Stimulated activated CD4-positive, alpha-beta T cell treated with anti-CD3 and anti-CD28 coated beads, Interleukin-12 subunit alpha, Interleukin-12 subunit beta, amount 100 ng/mL, for 48 hours (primary cell): ENCODE results near the gene KLF9.

Experiments used
- DNase-seq, 3 donors: peaks; one replicate each; pipeline ENCODE4 v3.0.0-alpha.2; 2020; ENCODE audit warnings: low read depth in 2 of 3, low spot score in 1 of 3

The KLF9 gene

DNA sequence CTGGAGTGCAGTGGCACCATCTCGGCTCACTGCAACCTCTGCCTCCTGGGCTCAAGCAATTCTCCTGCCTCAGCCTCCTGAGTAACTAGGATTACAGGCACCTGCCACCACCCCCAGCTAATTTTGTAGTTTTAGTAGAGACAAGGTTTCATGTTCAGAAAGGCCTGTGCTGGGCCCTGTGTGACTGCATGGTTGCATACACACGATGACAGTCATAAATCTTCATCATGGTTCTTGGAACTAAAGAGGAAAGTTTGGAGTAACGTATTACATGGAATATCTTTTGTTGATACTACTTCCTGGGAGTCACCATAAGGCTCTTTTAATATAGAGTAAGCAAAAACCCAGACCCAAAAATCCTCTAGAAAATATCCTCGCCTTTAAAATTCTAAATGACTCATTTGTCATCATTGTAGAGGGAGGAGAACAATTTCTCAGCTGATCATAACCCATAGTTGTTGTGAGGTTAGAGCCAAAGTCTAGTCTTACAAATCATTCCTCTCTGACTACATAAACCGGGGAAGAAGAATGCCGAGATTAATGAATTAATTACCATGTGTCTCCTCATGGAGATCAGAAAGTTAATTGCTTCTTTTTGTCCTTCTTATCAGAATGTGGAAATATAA lies 47.0 kb downstream of the KLF9 start:
- no peak for DNase-seq

DNA sequence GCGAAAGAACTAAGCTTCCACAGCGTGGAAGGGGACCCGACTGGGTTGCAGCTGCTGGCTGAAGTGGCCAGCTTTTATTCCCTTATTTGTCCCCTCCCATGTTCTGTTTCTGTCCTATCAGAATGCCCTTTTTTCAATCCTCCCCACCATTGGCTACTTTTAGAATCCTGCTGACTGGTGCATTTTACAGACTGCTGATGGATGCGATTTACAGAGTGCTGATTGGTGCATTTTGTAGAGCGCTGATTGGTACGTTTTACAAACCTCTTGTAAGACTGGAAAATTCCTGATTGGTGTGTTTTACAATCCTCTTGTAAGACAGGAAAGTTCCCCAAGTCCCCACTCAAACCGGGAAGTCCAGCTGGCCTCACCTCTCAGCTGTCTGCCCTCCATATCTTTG lies 50.7 kb downstream of the KLF9 start:
- DNase-seq, result no peak

DNA sequence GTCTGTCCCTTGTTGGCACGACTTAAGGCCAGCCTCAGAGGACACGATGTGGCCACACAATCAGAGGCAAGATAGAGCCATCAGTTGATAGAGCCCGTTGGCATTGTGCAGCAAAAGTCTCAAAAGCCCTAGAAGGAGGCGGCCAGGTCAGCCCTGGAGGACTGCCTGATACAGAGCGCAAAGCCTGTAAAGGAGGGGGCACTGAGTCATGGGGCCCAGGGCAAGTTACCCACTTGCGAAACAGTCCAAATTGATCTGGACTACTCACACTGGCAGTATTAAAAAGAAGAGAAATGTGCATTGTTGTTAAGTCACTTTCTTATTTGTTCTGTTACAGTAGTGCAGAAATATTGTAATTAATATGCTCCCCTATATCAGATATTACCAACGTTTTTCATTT lies 51.5 kb downstream of the KLF9 start:
- no peak for DNase-seq

DNA sequence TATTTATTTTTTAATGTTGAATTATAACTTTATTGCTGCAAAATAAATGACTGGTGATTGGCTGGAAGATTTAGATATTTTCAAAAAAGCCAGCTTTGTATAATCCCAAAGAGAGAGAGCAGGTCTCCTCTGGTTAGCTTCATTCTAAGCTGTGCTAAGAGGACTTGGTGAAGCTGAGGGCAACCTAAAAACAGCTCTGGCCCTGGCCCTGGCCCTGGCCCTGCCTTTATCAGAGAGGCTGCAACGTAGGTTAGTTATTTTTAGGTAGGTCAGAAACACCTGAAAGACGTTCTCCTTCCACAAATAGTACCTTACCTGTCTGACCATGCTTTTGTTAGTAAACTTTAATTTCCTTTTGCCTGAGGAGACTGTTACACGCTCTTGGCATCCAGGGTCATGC lies 58.7 kb downstream of the KLF9 start:
- no peak for DNase-seq

DNA sequence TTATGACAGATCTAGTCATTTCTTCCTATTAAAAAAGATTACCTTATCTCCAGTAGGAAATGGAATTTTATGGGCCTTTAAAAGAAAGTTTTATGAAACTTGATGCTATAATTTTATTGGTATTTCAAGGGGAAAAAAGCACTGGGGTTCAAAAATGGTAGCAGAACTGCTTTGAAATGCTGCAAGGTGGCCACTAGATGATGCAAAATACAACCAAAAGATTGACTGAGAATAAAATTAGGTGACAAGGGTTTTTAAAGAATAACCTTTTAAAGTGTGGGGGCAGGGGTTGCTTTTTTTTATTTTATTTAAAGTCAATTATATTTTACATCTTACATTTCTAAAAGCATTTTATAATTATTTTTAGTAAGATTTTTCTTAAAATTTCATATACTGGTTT lies 61.7 kb downstream of the KLF9 start:
- DNase-seq, result no peak

DNA sequence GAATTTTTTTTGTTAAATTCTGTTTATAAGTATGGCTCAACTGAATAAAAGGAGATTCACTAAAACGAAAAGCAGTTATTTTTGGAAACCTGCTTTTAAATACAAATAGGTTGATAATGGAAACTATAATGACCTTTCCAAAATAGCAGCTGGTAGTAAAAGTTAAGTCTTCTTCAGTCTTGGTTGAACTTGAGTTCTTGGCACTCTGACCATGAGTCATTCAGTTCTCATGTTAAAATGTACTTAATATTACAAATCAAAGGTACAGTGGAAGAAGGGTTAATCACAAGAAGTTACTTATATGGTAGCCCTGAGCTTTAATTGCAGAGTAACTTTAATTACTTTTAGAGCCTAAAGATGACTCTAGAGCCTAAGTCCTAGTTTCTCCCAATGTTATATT lies 62.1 kb downstream of the KLF9 start:
- DNase-seq, result no peak

DNA sequence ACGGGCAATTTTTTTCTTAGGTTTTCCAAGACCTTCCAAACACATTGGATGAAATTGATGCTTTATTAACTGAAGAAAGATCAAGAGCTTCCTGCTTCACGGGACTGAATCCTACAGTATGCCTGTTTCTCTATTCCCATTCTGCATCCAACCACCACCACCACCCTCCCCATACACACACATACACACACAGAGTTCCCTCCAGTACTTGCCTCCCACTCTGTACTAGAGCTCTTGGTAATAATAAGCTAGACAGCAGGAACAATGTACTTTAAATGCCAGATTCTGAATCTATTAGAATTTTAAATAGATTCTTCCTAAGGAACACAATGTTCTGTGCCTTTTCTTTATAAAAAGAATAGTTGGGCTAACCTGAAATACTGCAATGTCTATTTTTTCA lies 67.4 kb downstream of the KLF9 start:
- no peak for DNase-seq

DNA sequence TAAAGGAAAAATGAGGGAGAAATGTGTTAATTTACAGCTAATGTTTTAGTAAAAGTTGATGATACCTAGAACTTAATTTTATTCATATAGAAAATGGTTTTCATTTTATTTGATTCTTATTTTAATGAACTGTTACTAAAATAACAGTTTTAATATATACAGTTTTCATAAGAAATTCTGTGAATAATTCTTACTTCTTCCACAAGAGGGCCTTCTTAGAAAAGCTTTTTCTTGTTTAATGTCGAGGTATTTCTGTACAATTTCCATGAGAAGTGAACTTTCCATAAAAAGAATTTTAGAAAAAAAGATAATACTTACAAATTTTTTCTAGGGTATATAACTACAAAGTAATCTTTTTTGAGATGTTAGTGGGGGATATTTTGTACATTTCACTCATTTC lies 73.9 kb downstream of the KLF9 start:
- no peak for DNase-seq
